ENCODE measurements around the gene SSC4D. TPM values are rescaled to one million over a fixed set of nuclear protein-coding genes. Genes with fewer than 3 reads are reported as not detected.

Gene SSC4D
- total and polyA plus RNA-seq, 2 of the 8 experiments (the other 6 are each of a cell fraction or from before 2014, with no cell fraction given): 11.8 to 27.5 TPM

- TF ChIP-seq BCL11A (IDR thresholded peaks at IDR 0.05; ENCODE audit: low read depth in 2 of 2, low read length in 2 of 2) (no peak), SAP30 (IDR thresholded peaks at IDR 0.05; ENCODE audit: insufficient read depth, insufficient replicate concordance, low read length) (no peak), RBBP5 (IDR thresholded peaks at IDR 0.05; ENCODE audit: borderline replicate concordance, low read depth, low read length) (no peak), CBX5 (IDR thresholded peaks at IDR 0.05; ENCODE audit: low read depth, low read length) (no peak), POLR2A (IDR thresholded peaks at IDR 0.05; ENCODE audit: control extremely low read depth in 1 of 2, low read depth in 2 of 2, low read length in 2 of 2) (no peak), SP1 (IDR thresholded peaks at IDR 0.05; ENCODE audit: low read depth, low read length) (no peak), CREB1 (IDR thresholded peaks at IDR 0.05) (no peak), TAF1 (IDR thresholded peaks at IDR 0.05; ENCODE audit: low read depth, low read length) (no peak), RNF2 (IDR thresholded peaks at IDR 0.05; ENCODE audit: borderline replicate concordance, low read depth, low read length, missing control alignments, poor library complexity, severe bottlenecking) (no peak), SP4 (IDR thresholded peaks at IDR 0.05; ENCODE audit: low read length) (no peak), TAF7 (optimal IDR thresholded peaks at IDR 0.05; ENCODE audit: borderline replicate concordance, low read depth, low read length) (no peak)
- CTCF ChIA-PET (ENCODE audit: partially characterized antibody): interaction anchor here (0.9 kb wide), 1 partner anchor 11 kb away, joined by 3 read pairs; no protein-coding TSS in a partner anchor
- no peak overlapping the region; the same call in 1 of the 2 replicates for H4K8ac ChIP-seq (ENCODE audit: extremely low read depth, insufficient read depth, low read length)
Observed at GRCh38 chr7:76375251-76375650, 34.2 kb downstream of the SSC4D start.

More at GRCh38 chr7:76375251-76375650, 34.2 kb downstream of the SSC4D start:
- H3K23me2 ChIP-seq (ENCODE audit: low read depth, low read length): no peaks in the 10 kb centered on the region; the same call in 1 of the 2 replicates
- H4K20me1 ChIP-seq (replicated peaks in 1 of 2; ENCODE audit: control insufficient read depth in 1 of 2, insufficient read depth in 2 of 2, low read length in 2 of 2): no peaks in the 10 kb centered on the region
- 97% methylated on average over 9 of the region's 9 CpGs; no CpG with 5 or more reads in 1 of the 2 experiments for WGBS, 2 experiments (ENCODE audit: extremely low coverage in 1 of 2, insufficient coverage in 1 of 2, insufficient read length in 1 of 2, insufficient replicate concordance in 2 of 2, low coverage in 1 of 2, low lambda C conversion rate in 2 of 2, missing lambda C conversion rate in 1 of 2)
- no peaks in the 10 kb centered on the region for H3K79me2 ChIP-seq (ENCODE audit: control insufficient read depth in 1 of 2, insufficient read depth in 2 of 2, low read length in 2 of 2)
- no peak overlapping the region for H2BK12ac ChIP-seq (ENCODE audit: low read depth, low read length)
- no peak overlapping the region for H4K91ac ChIP-seq (replicated peaks; ENCODE audit: insufficient read length, low read length)
- H3K79me1 ChIP-seq (ENCODE audit: low read depth, low read length): no peaks in the 10 kb centered on the region
- no peak overlapping the region for H2AK5ac ChIP-seq (ENCODE audit: low read depth, low read length)
- H3K18ac ChIP-seq (ENCODE audit: extremely low read depth, low read length): no peak overlapping the region
- no peak overlapping the region for H2AFZ ChIP-seq (ENCODE audit: low read length)
- POLR2A ChIA-PET (ENCODE audit: partially characterized antibody): interaction anchor here (0.8 to 1.0 kb wide), 2 partner anchors 11 to 15 kb away, joined by 4 to 5 read pairs; no protein-coding TSS in a partner anchor
- H3K36me3 ChIP-seq (ENCODE audit: control insufficient read depth in 2 of 4, insufficient read depth in 4 of 4, low read length in 3 of 4): no peaks in the 10 kb centered on the region
- H3K14ac ChIP-seq (ENCODE audit: insufficient read length): no peak overlapping the region
- H3K4me2 ChIP-seq (ENCODE audit: insufficient read depth in 1 of 2, low read depth in 2 of 2, low read length in 2 of 2): no peak overlapping the region
- no peak overlapping the region for H2BK15ac ChIP-seq (ENCODE audit: low read length)
- FAIRE-seq (no peak), DNase-seq (ENCODE audit: low read depth in 1 of 2, low spot score in 2 of 2) (no peak)
- H3K4me3 ChIP-seq (ENCODE audit: extremely low read depth in 1 of 4, insufficient read depth in 2 of 4, low read depth in 3 of 4, low read length in 4 of 4): no peak overlapping the region
- no peak overlapping the region for H2BK5ac ChIP-seq (ENCODE audit: low read depth, low read length)
- H3K9me3 ChIP-seq (ENCODE audit: insufficient read depth in 2 of 2, low read depth in 1 of 2, low read length in 1 of 2): no peaks in the 10 kb centered on the region
- peaks cover 0 to 3% (median 0%) of the 10 kb centered on the region in 4 experiments; a peak in 1 of 7 replicates for H3K4me1 ChIP-seq (replicated peaks in 1 of 4; ENCODE audit: control insufficient read depth in 3 of 4, insufficient read depth in 4 of 4, low read length in 3 of 4)
- no peak overlapping the region for H3K56ac ChIP-seq (replicated peaks; ENCODE audit: insufficient read length, low read depth, low read length)
- no peak overlapping the region for H4K5ac ChIP-seq (ENCODE audit: insufficient read length, low read depth, low read length)
- H3K23ac ChIP-seq (ENCODE audit: insufficient read length): no peak overlapping the region
- H2BK20ac ChIP-seq (ENCODE audit: low read length): no peak overlapping the region
- H3K27me3 ChIP-seq (replicated peaks in 1 of 4; ENCODE audit: control insufficient read depth in 3 of 4, extremely low read depth in 1 of 4, insufficient read depth in 3 of 4, low read length in 3 of 4): no peaks in the 10 kb centered on the region
- no peak overlapping the region for H3K9ac ChIP-seq (replicated peaks in 1 of 4; ENCODE audit: extremely low read depth in 1 of 4, low read depth in 3 of 4, low read length in 3 of 4)
- no peak overlapping the region for H3K4ac ChIP-seq (replicated peaks; ENCODE audit: insufficient read length, low read depth, low read length)
- H3K27ac ChIP-seq (ENCODE audit: low read depth, low read length): no peak overlapping the region
- H2BK120ac ChIP-seq (replicated peaks; ENCODE audit: low read depth, low read length): no peak overlapping the region
